Measurements from ENCODE around the gene STAG1.

GRCh38 chr3:136562026-136562425, 190.2 kb downstream of the STAG1 start:
- TF ChIP-seq CTCF (conservative IDR thresholded peaks at IDR 0.05; ENCODE audit: low read length) (no peak), EZH2phosphoT487 (IDR thresholded peaks at IDR 0.05; ENCODE audit: borderline replicate concordance) (no peak)

All from Loucy (cell line).